GM19043 (cell line): Measurements from ENCODE around the gene IGF2BP1.
"Not testable (repeated sequence)": the region's sequence is repeated elsewhere in the genome, so short reads cannot be mapped to it uniquely, and the experiment has no call there.

ENCODE experiments used
- ATAC-seq: cut with Tn5 transposase; IDR thresholded peaks from one replicate; pipeline ENCODE4 v1.9.1; 2021; ENCODE audit warnings: low read depth; ENCODE audit not compliant: unreplicated experiment

The IGF2BP1 gene

DNA sequence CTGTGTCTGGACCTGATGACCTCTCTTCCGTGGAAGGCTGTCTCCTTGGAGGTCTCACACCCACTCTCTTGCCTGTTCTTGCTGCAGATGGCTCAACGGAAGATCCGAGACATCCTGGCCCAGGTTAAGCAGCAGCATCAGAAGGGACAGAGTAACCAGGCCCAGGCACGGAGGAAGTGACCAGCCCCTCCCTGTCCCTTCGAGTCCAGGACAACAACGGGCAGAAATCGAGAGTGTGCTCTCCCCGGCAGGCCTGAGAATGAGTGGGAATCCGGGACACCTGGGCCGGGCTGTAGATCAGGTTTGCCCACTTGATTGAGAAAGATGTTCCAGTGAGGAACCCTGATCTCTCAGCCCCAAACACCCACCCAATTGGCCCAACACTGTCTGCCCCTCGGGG is 52.1 kb downstream of the IGF2BP1 start:
- ATAC-seq = no peak

DNA sequence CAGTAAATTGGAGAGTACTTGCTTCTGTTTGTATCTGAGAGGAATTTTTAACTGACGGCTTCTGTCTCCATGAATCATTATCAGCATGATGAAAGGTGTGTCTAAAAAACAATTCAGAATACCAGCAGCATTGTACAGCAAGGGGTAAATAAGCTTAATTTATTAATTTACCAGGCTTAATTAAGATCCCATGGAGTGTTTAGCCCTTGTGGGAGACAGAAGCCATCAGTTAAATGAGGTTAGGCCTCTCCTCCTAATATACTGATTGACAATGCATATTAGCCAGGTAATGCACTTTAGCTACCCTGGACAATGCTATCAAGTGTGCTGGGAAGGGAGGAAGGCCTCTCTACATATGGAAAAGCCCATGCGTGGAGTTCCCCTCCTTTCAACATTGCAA is 53.4 kb downstream of the IGF2BP1 start:
- ATAC-seq = no peak

DNA sequence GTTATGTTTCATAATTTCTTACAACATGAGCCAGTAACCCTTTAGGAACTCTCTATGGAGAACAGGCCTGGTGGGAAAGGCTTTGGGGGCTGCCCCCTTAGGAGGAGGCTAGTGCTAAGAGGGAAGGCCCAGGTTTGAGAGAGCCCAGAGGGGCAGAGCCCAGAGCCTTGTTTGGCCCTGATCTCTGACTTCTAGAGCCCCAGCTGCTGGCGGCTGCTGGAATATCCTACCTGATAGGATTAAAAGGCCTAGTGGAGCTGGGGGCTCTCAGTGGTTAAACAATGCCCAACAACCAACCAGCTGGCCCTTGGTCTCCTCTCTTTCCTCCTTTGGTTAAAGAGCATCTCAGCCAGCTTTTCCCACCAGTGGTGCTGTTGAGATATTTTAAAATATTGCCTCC is 54.1 kb downstream of the IGF2BP1 start:
- ATAC-seq = no peak

DNA sequence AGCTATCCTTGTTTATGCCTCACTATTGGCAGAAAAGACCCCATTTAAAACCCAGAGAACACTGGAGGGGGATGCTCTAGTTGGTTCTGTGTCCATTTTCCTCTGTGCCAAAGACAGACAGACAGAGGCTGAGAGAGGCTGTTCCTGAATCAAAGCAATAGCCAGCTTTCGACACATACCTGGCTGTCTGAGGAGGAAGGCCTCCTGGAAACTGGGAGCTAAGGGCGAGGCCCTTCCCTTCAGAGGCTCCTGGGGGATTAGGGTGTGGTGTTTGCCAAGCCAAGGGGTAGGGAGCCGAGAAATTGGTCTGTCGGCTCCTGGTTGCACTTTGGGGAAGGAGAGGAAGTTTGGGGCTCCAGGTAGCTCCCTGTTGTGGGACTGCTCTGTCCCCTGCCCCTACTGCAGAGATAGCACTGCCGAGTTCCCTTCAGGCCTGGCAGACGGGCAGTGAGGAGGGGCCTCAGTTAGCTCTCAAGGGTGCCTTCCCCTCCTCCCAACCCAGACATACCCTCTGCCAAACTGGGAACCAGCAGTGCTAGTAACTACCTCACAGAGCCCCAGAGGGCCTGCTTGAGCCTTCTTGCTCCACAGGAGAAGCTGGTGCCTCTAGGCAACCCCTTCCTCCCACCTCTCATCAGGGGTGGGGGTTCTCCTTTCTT is 56.1 kb downstream of the IGF2BP1 start:
- ATAC-seq = no peak

DNA sequence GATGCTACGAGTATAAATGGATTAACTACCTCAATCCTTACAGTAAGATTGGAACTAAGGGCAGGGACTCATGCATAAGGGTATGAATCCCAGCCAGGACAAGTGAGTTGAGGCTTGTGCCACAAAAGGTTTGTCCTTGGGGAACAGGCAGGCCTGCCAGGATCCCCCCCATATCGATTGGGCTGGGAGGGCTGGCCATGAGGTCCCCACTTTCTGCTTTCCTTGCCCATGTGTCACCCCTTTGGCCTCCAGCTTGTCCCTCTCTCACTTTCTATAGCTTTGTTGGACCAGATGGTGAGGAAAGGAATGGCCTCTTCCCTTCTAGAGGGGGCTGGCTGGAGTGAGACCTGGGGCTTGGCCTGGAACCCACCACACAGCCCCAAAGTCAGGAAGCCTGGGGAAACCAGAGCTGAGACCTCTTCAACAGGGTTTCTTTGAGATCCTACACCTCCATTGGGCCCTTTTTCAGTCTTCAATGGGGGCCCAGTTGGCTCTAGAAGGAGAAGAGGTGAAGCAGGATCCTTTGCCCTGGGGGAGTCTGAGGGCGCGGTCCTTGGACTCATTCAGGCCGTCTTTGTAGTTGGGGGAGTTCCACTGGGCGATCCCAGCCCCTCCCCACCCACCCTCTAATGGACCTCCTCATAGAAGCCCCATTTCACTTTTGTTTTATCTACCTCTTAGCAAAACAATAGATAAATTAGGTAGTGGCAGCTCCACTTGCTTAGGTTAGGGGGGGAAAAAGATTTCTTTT is 57.3 kb downstream of the IGF2BP1 start:
- ATAC-seq = no peak

DNA sequence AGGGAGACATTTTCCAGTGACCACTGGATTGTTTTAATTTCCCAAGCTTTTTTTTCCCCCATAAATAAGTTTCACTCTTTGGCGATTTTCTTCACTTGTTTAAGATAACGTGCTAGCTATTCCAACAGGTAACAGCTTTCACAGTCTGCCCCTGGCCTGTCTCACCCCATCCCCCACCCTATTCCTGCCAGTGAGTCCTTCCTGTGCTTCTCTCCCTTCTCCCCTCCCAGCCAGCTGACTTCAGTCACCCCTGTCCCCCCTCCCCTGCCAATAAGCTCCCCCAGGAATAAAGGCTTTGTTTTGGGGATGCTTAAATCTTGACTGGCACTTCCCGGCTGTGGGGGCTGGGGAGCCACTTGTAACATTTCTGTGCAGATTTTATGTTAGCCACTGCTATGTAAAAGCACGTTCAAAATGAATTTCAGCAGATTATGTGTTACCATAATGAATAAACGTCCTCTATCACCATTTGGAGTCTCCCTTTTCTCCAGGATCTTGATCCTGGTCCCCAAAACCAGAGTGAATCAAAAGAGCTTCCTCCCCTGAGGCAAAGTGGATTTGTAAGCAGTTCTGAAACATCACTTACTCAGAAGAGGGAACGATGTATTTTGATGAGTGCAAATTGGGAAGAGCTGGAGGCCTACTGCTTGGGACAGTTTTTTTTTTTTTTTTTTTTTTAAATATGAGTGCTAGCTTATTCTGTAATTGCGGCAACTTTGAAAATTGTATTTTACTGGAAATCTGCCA is 58.2 kb downstream of the IGF2BP1 start:
- no peak for ATAC-seq

DNA sequence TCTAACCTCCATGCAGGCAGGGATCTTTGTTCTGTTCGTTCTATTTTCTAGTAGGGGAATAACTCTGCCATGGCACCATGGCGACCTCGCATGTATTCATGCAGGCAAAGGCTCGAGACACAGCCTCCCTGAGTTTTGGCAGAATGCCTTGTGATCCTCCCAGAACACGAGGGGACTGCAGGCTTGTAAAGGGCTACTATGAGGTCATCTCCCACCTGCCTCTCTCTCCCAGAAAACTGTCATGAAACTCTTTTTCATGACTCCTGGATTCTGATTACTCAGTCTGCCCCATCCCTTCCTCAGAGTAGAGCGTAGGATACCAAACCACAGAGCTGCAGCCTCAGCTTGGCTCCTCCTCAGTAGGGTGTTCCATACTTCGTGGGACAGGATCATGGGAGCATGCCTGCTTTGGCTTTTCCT is 64.3 kb downstream of the IGF2BP1 start:
- ATAC-seq = no peak

DNA sequence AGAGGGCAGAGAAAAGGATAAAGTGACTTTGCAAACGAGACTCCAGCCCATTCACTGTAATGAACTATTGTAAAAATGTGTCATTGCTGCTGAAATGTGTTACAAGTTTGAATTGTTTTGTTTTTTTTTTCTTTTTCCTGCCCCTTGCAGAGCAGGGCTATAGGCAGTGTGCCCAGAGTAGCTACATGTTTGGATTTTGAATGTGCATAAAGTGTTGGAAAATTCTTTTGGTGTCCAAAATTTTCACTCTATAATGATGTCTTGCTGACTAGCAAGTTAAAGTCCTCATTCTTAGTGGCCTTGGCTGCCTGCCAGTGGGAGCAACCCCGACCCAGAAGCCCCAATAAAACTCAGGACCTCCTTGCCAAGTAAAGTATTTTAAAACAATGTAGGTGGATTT is 66.5 kb downstream of the IGF2BP1 start:
- no peak for ATAC-seq

DNA sequence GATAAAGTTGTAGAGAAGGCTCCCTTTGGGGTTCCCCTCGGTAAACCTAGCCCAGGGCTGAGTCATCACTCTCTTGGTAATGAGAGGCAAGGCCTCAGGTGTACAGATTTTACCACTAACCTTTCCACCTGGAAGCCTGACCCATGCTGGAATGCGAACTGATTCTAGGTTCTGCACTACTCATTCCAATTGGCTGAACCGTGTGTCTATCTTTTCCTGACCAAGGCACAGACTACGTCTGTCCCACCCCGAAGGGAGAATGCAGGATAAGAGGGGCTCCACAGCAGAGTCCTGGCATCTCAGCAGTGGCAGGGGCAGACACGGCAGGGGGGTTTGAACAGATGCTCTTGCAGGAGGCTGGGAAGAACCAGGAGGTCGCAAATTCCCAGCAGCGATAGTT is 70.0 kb downstream of the IGF2BP1 start:
- ATAC-seq = no peak

DNA sequence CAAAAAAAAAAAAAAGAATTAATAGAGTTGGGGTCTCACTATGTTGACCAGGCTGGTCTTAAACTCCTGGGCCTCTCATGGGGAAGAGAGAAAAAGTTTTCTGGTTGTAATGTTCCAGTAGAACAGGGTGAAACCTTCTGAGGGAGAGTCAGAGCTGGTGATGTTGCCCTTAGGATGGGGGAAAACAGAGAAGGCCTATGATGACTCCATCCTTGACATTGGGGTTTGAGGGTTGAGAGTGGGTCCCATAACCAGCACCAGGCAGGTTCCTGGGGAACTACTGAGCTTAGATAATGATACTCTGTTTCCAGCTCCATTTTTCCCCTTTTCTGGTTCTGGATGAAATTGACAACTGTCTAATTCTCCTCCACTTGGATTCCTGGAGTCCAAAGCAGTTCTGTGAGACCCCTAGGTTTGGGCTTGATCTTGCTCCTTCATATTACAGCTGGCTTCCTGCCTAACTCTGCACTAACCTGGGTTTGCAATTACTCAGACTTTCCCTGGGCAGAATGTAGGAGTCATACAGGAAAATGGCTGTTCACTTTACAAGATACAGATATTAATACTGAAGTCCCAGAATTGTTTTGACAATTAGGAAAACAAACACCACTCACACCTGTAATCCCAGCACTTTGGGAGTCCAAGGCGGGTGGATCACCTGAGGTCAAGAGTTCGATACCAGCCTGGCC is 72.5 kb downstream of the IGF2BP1 start:
- no peak for ATAC-seq

DNA sequence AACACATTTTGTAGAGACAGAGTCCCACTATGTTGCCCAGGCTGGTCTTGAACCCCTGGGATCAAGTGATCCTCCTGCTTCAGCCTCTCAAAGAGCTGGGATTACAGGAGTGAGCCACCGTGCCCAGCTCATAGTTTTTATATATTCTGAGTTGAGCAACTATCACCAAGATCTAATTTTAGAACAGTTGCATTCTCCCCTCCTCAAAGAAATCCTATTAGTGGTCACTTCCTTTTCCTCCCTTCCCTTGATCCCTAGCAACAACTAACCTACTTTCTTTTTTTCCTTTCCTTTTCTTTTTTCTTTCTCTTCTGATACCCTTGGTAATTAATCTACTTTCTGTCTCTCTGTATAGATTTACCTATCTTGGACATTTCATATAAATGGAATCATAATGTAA is 73.9 kb downstream of the IGF2BP1 start:
- no peak for ATAC-seq

DNA sequence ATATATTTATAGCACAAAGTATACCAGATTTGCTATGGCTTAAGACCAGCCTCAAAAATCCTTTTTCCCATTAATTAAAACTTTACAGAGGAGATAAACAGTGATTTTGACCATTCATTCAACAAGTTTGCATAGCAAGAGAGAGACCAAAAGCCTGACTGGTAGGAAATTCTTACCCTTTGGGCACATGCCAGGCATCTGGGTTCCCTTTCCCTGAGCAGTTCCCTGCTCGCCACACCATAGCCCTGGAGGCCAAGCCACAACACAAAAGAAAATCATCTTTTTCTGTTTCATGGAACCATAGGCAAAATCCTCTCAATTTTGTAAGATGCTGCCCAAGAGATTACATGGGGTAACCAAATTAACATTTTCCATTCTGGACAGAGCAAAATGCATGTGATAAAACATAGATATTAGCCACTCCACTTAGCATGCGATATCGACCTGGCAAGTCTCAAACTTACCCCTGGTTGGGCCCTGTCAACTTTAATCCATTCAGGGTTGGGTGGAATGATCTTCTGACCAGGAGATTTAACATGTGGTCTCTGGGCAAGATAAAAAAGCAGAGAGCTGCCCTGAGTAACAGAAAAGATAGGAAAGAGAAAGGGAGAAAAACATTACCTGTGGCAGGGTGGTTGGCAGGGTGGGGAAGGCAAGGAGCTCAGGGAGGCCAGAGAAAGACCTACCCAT is 77.8 kb downstream of the IGF2BP1 start:
- ATAC-seq = no peak

DNA sequence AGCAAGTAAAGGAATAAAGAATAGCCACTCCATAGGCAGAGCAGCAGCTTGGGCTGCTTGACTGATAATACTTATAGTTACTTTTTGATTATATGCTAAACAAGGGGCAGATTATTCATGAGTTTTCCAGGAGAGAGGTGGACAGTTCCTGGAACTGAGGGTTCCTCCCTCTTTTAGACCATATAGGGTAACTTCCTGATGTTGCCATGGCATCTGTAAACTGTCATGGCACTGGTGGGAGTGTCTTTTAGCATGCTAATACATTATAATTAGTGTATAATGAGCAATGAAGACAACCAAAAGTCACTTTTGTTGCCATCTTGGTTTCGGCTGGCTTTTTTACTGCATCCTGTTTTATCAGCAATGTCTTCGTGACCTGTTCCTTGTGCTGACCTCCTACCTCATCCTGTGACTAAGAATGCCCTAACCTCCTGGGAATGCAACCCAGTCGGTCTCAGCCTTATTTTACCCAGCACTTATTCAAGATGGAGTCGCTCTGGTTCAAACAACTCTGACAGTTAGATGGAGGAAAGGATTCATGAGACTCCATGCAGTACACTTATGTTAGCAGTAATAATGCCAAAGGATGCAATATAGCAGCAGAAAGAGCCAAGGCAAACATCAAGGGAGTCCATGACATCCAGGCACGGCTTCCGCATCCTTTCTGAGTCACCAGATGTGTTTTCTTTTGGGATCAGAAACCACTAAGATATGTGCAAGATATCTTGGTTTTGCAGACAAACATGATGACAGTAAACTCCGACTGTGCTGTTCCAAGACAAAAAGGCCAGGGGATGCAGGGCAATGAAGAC is 79.6 kb downstream of the IGF2BP1 start:
- no peak for ATAC-seq

DNA sequence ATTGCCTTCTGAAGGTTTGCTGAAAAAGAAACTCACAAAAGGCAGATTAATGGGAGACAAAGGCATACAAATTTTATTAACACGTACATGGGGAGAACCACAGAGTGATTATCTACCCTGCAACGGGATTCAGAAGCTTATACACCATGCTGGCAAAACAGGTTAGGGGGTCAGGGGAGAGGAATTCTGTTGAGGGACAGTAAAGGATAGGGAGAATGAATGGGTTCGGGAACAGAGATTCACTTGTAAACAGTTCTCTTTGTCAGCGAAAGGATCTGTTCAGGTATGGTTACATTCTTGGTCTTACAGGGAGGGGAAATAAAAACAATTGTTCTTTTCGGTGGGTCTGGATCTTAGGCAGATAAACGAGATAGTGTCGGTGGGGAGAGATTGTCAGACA is 81.1 kb downstream of the IGF2BP1 start:
- ATAC-seq = no peak

DNA sequence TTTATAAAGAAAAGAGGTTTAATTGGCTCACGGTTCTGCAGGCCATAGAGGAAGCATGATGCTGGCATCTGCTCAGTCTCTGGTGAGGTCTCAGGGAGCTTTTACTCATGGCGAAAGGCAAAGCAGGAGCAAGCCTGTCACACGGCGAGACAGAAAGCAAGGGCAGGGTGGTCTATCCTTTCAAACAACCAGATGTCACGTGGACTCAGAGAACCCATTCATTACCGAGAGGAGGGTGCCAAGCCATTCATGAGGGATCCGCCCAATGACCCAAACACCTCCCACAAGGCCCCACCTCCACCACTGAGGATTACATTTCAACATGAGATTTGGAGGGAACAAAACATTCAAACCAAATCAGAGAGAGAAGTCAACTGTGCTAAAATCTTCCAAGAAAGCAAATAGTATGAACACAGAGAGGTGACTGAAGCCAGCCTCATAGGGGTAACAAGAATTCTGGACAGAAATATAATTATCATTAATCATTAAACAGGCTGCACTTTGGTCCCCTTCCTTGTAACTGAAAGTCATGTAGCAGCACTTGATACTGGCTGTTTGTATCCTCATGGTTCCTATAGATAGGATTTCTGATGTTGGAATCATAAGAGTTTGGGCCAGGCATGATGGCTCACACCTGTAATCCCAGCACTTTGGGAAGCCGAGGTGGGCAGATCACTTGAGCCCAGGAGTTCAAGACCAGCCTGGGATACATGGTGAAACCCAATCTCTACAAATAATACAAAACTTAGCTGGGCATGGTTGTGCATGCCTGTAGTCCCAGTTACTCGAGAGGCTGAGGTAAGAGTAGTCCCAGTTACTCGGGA is 82.9 kb downstream of the IGF2BP1 start:
- no peak for ATAC-seq

DNA sequence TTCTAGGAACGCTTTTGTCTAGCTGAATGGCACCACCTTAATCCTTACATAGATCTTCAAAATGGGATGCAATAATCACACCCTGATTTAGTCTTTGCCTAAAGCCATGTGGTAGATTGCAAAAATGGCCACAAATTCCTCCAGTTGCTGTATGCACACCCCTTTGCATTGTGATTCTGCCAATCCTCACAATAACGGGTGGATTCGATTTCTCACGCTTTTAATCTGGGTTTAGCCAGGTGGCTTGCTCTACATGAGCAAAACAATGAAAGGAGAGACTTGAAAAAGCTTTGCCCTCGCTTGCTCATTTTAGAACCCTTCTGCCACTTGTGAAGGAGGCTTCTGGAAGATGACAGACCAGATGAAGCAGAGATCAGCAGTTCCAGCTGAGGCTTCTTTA is 85.0 kb downstream of the IGF2BP1 start:
- no peak for ATAC-seq

DNA sequence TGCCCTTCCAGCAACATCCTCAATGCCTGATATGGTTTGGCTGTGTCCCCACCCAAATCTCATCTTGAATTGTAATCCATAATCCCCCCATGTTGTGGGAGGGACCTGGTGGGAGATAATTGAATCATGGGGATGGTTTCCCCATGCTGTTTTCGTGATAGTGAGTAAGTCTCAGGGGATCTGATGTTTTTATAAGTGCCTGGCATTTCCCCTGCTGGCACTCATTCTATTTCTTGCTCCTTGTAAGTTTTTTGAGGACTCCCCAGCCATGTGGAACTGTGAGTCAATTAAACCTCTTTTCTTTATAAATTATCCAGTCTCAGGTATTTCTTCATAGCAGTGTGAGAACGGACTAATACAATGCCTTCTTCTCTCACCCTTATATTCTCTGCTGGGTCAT is 87.9 kb downstream of the IGF2BP1 start:
- not testable (repeated sequence) for ATAC-seq

DNA sequence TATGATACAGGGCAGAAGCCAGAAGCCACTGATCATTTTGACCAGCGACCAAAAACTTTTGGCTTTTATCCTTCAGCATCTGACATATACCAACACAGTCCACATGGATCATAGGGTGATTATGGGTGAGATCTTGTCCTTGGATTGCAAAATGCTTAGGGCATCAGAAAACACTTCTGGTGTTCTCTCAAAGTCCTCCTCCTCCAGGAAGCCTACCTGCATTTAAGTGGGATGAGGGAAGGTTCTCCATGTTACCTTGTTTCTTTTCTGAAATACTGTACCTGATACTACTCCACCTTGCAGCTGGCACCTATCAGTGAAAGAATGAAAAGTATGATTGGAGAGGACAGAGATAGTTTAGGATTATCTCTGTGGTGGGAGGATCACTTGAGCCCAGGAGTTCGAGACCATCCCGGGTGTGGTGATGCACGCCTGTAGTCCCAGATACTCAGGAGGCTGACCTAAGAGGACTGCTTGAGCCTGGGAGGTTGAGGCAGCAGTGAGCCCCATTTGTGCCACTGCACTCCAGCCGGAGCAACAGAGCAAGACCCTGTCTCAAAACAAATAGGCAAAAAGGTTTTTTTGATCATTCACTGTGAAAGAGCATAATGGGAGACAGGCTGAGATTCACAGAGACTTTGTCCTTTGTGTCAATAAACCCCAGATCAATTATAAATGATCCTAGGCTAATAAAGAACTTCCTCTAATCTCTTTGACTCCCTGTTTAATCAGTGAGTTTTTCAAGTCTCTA is 88.6 kb downstream of the IGF2BP1 start:
- no peak for ATAC-seq
